Camera-type eye (tissue), 1 donor: ENCODE results near the gene AMIGO1. TPM values are rescaled to one million over a fixed set of nuclear protein-coding genes. Genes with fewer than 3 reads are reported as not detected.

Experiments used
- total RNA-seq: library from RNA; depleted of rRNA; stranded (reverse); fragments of >200 nt; gene quantifications from one replicate; pipeline ENCODE4 v1.2.3, GENCODE V29; 2014

AMIGO1 gene
- 13.3 TPM for total RNA-seq

DNA sequence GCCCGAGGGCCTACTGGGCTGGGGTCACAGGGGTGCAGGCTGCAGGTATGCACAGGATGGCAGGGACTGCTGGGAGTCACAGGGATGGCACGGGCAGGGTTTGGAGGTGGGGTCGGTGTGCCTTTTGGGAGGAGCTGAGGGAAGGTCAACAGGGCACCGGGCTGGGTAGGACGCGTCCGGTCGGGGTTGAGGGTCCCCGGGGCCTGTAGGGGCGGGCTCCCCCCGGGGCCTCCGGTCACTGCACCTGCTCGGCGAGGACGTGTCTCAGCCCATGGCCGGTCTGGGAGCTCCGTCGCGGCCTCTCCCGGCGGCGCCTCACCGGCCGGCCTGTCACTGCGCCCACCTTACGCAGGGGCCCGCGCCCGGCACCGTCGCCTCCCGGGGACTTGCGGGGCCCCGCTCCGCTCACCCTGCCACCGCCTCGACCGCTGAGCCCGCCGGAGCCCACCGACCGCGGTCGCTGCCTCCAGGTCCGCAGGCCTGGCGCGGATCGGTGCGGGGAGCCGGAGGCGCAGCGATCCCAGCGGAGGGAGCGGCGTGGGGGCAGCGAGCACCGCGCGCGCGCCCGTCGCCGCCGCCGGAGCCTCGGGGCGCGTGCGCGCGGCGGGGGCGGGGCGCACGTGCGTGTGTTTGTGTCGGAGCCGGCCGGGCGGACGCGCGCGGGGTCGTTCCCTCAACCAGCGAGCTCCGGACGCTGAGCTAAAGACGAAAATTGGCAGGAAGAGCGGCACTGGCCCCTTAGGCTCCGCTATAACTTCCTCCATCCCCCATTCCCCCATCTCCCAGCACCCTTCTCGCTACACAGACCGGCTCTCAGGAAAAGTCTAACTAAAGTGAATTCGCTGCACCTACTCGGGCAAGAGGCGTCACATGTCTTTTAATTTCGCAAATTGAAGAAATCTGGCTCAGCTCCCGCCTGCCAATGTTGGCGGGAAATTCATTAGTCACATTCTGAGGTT, at the start of gene AMIGO1:
TSS of gene AMIGO1 (minus strand) at position 552 of the 959 bp plus-strand sequence. CDS start 815 bp downstream, outside the sequence.

DNA sequence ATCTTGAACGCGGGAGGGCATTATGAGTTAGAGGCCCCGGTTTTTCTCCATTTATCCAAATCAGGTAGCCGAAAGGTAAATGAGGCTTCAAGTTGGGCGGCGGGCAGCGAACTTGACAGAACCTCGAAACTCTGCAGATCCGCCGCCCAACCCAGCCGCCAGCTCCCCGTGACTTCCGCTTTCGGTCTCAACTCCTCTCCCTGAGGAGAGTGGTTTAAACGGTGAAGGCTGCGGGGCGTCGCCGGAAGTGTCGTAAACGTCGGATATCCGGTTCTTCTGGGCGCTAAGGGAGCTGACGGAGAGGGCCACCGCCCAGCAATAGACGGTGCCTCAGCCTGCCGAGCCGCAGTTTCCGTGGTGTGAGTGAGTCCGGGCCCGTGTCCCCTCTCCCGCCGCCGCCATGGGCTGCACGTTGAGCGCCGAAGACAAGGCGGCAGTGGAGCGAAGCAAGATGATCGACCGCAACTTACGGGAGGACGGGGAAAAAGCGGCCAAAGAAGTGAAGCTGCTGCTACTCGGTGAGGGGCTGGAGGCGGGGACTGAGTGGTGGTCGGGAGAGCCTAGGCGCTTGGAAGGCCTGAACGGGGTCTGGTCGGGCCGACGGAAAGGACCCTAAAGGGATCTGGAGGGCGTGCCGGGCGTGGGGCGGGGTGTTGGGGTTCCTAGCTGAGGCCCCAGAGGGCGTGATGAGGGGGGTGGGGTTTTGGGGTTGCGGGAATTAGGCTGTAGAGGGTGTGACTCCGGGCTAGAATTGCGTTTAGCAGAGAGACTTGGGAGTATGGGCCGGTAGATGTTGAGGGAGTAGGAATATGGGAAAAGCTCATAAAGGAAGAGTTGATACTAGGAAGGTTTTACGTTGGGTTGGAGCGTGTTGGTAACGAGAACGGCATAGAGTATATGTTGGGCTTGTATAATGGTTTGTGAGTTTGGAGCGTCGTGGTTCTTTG, 39.1 kb upstream of the AMIGO1 start, which contains the start of gene GNAI3:
TSS of gene GNAI3 (plus strand) at position 295 of the 947 bp plus-strand sequence. CDS start at position 401, 106 bp downstream.

DNA sequence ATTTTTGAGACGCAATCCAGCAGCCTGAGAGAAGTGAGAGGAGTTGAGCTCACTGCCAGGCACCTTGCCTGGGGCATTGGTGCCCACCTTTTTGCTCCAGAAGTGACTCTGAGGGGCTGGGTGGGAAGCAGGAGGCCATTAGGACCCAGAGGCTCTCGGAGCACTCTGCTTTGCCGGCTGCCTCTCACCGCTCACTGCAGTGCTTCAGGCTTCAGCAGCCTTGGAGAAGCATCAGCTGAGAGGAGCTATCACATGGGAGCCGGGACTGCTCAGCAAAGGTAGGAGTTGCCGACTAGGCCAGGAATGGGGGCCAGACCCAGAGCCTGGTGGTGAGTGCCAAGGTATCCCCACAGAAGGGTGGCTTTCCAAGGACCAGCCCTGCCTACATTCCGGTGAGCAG, 30.1 kb upstream of the AMIGO1 start, which contains the start of gene GPR61:
TSS of gene GPR61 (plus strand) at position 197 of the 400 bp plus-strand sequence. CDS start 3,151 bp downstream, outside the sequence.

DNA sequence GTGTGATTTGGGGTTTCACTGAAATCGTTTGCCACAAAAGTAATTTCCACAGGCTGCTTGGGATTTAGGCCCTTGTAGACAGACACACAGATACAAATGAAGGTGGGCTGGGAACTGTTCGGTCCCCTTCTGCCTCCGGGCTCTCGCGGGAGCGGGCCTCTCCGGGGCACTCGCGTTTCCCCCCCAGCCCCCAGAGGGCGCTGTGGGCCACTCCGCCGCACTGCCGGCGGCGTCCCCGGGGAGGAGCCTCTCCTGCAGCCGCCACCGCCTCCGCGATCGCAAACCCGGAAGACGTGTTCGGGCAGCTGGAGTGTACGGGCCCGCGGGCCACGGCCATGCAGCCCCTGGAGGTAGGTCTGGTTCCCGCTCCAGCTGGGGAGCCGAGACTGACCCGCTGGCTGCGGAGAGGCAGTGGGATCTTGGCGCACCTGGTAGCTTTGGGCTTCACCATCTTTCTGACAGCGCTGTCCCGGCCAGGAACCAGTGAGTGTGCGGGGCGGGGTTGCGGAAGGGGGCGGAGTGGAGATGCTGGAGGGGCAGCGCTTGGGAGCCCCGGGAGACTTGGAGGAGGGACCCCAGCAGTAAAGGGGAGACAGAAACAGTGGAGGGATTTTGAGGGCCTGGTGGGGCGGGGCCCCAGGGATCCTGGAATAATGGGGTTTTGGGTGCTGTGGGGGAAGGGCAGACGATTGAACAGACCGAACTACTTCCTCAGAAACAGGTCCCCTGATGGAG, 15.6 kb downstream of the AMIGO1 start, which contains the start of gene CYB561D1:
TSS of gene CYB561D1 (plus strand) at position 290 of the 735 bp plus-strand sequence. CDS start at position 336, 46 bp downstream.

DNA sequence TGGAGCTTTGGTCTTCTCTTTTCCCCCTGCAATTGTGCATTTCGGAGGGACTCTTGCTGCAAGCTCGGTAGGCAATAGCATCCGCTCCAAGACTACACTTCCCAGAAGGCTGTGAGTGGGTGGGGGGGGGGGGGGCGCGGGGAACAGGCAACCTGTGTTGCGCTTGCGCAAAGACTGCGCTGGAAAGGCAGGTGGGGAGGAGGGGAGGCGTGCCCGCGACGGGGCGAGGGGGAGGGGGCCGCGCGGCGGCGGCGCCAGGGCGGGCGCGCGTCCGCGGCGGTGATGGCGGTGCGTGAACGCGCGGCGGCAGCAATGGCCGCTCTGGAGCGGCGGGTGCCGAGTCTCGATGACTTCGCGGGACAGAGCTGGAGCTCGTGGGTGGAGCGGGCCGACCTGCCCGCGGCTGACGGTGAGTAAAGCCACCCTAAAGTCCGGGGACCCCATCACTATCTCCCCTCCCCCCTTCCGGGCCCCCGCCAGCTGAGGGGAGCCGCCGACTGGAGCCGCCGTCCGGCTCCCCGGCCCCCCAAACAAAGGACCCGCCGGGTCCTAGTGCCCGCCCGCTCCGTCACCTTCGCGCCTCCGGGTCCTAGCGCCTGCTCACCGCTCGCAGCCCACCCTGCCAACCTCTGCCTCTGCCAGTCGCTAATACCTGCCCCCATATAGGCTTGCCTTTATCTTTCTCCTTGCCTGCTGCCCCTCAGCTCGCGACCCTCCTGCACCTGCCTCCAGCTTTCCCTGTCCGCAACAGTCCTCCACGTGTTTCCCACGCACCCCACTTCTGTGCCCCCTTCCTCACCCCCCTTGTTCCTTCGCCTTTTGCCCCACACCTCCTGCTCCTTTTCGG, 25.6 kb downstream of the AMIGO1 start, which contains the start of gene ATXN7L2:
TSS of gene ATXN7L2 (plus strand) at position 234 of the 847 bp plus-strand sequence. CDS start at position 283, 49 bp downstream.

GRCh38 chr1:109466452-109467300, 42.9 kb downstream of the AMIGO1 start, which contains the start of gene SYPL2:
Gene SYPL2 (plus strand): TSS chr1:109466546. CDS start chr1:109466844, 298 bp downstream.

Other genes with a start within 250 kb of the AMIGO1 start
- gene PSRC1, start 226.6 kb downstream of the AMIGO1 start, total RNA-seq = 13.7 TPM
- 0.55 TPM for gene MYBPHL, start 202.7 kb downstream of the AMIGO1 start, total RNA-seq
- 46.4 TPM for gene SORT1, start 111.8 kb downstream of the AMIGO1 start, total RNA-seq
- gene PSMA5, start 83.3 kb downstream of the AMIGO1 start, total RNA-seq = 23.9 TPM
- 5.3 TPM for gene SYPL2, start 43.2 kb downstream of the AMIGO1 start, total RNA-seq
- gene ATXN7L2, start 25.8 kb downstream of the AMIGO1 start, total RNA-seq = 9.6 TPM
- gene CYB561D1, start 15.6 kb downstream of the AMIGO1 start, total RNA-seq = 5.6 TPM
- gene GPR61, start 30.1 kb upstream of the AMIGO1 start, total RNA-seq = 4.8 TPM
- 12.8 TPM for gene GNAI3, start 38.9 kb upstream of the AMIGO1 start, total RNA-seq
- gene GNAT2, start 109.9 kb upstream of the AMIGO1 start, total RNA-seq = 21.8 TPM
- gene AMPD2, start 110.1 kb upstream of the AMIGO1 start, total RNA-seq = 75.2 TPM
- gene GSTM4, start 146.4 kb upstream of the AMIGO1 start, total RNA-seq = 15.4 TPM
- 92.3 TPM for gene GSTM2, start 158.3 kb upstream of the AMIGO1 start, total RNA-seq
- not detected for gene GSTM1, start 178.1 kb upstream of the AMIGO1 start, total RNA-seq
- 16.9 TPM for gene GSTM5, start 202.5 kb upstream of the AMIGO1 start, total RNA-seq
- 41.6 TPM for gene GSTM3, start 231.3 kb upstream of the AMIGO1 start, total RNA-seq